Mesenteric fat pad (tissue), 1 donor: ENCODE measurements around the gene SNX19. TPM values are rescaled to one million over a fixed set of nuclear protein-coding genes. Genes with fewer than 3 reads are reported as not detected.

Experiments
- DNase-seq: peaks from one replicate; pipeline ENCODE4 v3.0.0-alpha.2; 2020; ENCODE audit warnings: low spot score
- total RNA-seq: library from RNA; stranded (reverse); fragmentation: NEBNext Ultra II Directional; extraction: Animal tissue kit (Norgen Biotek cat#: 25700); gene quantifications from one replicate; pipeline ENCODE4 v1.2.1, GENCODE V29; 2021
- donor health status: DM: yes; HTN: yes; CAD: no.

SNX19 gene
- total RNA-seq, 1 donor from 2014 or later = 64.2 TPM

GRCh38 chr11:130848361-130849214 lies 67.7 kb downstream of the SNX19 start:
- DNase-seq = no peak

- DNase-seq = no peak
Observed at GRCh38 chr11:130847517-130847916, 68.8 kb downstream of the SNX19 start.

DNA sequence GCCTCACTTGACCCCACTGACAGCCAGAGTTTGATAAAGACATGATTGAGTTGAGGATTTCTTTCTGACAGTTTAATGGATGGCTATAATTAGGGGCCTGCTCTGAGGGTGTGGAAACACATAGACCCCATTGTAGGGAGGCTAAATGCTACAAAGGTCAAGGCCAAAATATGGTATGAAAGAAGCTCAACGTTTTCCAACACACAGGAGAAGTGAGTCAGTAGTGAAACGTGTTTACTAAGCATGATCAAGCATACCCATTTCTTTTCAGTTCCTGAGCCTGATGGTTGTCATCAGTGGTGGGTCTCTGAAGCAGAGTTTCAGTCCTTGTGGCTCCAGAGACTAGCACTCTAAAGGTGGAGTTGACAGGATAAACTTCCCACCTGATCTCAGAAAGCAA lies 69.7 kb downstream of the SNX19 start:
- DNase-seq = no peak

DNA sequence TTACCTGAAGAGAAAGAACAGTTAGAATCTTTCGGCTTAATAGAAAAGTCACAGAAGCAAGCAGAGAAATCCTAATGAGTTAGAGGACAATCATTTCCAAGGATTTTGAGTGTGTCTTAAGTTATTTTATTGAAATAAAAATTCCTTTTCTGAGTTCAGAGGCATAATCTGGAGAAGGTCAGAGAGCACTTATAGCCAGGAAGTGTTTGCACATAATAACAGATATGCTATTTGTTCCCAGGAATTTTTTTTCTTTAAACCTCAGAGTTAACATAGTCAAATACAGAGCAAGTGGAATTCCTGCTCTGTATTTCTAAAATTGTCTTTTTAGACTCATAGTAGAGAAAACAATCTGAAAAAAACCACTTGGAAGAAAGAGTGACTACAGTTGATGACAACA lies 74.3 kb downstream of the SNX19 start:
- DNase-seq = no peak

- no peak for DNase-seq
Observed at GRCh38 chr11:130840679-130841078, 75.6 kb downstream of the SNX19 start.

DNA sequence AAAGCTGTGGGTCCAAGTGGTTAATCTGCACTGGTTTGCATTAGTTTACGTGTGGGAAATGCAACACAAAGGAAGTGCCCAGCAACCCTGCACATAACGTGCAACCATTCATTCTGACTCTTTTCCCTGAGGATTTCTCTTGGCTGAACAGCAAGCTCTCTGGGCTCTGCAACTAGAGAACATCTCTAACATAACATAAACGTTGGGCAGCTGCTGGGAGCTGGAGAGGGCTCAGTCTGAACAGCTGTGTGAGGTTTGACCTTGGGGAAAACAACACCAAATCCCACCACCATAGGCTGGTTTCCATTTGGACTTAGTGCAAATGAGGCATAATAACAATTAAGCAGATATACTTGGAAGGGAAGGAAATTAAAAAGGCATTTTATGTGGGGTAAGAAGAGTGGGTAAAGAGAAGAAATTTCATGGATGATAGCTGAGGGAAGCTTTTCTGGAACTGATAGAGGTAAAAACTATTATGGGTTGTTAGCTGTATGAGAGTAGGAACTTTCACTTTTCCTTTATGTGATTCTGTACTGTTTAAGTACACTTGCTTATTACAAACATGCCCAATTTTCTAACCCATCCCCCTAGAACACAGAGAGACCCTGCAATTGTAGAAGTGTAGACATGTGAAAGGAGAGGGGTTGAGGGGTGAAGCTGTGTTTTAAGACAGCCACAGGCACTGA lies 76.2 kb downstream of the SNX19 start:
- DNase-seq = no peak

- DNase-seq = no peak
Observed at GRCh38 chr11:130837194-130837593, 79.1 kb downstream of the SNX19 start.

DNA sequence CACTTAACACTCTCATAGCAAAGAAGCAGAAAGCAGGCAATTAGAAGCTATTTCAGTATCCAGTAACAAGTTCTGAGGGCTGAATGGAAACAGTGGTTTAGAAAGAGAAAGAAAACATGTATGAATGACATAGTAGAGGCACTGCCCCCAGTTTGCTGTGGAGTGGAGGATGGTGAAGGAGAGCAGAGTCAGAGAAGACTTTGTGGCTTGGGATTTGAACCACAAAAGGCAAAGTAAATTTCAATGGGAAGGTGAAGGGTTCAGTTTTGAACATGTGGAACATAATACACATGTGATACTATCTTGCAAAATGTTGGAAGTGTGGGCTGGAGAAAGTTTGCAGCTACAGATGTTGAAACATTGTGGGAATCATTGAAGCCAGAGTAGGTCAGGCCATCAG lies 81.4 kb downstream of the SNX19 start:
- no peak for DNase-seq

GRCh38 chr11:130832566-130833425 lies 83.5 kb downstream of the SNX19 start:
- no peak for DNase-seq

DNA sequence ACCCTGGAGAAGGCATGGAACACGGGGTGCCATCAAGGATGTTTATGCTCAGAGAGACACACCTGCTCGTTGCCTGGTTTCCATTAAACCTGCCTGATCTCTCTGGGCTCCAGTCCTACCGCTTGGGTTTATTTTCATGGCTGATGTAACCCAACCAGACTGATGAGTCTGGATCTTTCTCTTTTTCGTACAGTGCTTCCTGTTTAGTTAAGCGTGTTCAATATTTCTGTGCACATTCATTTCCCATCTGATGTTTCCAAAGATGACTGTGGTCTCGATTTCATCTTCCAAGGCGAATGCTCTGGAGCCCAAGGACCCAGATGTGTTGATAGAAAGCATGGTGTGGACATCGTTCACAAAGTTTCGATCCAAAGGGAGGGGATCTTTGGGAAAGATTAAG lies 84.3 kb downstream of the SNX19 start:
- DNase-seq = no peak

GRCh38 chr11:130831506-130831905 lies 84.8 kb downstream of the SNX19 start:
- DNase-seq = no peak

DNA sequence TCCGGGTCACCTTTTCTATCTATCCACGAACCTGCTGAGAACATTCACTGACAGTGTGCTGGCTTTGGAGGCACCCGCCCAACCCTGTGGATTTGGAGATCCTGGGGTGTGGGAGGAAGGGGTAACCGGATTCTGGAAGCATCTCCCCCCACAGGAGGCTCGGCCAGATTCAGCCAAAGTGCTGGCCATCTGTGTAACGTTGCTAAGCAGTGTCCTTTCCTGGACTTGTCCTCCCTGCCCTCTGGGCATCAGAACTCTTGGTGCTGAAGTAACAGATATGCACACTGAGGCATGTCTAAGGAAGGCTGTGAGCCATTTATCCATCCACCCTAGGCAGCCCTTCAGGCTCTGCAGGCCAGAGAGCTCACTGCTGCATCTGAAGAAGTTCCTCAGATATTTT lies 85.7 kb downstream of the SNX19 start:
- no peak for DNase-seq

- no peak for DNase-seq
Observed at GRCh38 chr11:130829920-130830511, 86.3 kb downstream of the SNX19 start.

DNA sequence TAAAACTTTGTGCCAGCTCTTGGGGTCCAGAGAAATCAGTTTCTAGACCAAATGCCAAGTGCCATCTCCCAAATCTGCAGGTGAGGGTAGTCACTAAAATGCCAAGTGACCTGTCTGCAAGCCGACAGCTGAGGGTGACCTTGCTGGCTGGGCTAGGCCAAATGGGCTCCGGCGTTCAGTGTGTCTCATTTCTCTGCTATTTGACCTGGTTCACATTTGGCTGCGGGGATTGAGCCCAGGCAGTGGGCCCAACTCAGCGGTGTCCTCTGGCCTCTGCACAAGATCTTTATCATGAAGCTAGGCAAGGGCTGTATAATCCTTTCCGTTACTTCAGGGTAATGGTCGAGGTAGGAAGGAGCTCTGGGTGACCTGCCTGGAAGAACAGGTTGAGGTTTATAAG lies 87.5 kb downstream of the SNX19 start:
- DNase-seq = no peak

DNA sequence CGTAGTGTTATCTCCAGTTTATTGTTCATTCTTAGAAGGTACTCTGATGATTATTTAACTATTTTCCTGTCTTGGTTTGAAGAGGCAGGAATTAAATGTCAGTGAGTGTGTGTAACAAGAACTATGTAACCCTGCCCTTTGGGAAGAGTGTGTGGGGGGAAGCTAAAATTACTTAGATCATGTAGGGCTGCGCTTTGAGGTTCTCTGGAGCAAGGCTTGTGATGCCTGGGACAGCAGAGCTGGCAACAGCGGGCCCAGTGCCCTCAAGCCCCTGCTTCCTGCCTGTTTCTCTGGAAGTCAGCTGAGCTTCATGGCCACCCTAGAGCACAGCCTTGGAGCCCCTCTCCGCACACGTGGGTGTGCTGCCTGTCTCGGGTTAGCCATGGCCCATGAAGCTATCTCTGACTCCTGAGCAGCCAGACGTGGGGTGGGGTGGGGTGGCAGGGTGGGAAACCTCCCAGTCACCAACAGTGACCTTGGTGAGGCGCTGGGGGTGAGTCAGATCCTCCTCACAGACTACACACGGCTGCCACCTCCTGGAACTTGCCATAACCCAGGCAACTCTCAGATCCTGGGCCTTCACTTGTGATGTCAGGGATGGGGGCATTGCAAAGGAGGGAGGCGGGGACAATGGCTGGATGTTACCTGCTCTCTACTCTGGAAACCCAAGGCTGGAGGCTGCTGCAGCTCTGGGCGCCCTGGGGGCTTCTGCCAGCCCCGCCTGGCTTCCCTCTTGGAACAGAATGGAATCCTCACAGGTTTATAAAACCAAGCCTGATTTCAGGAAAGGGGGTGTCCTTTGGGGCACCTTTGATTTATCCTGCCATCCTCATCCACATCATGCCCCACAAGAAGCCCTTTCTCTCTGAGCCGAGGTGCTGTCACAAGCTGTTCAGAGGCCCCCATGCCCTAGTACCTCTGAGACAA lies 88.6 kb downstream of the SNX19 start:
- no peak for DNase-seq

GRCh38 chr11:130826572-130826971 lies 89.7 kb downstream of the SNX19 start:
- DNase-seq = no peak

DNA sequence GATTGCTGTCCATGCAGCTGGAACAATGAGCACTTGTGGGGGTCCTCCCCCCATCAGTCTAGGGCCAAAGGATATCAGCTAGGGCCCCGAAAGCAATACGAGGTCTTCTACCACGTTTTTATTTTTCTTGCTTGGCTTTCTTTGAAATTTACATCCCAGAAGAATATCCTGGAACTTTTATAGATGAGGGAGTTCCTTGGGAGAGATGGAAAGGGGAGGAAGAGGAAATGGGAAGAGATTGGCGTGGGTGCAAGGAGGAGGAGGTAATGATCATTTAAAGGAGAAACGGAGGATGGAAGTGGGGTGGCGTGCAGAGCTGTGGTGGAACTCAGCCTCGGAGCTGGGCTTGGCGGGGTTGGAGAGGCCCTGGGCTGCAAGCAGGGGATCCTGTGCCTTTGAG lies 90.3 kb downstream of the SNX19 start:
- DNase-seq = no peak

DNA sequence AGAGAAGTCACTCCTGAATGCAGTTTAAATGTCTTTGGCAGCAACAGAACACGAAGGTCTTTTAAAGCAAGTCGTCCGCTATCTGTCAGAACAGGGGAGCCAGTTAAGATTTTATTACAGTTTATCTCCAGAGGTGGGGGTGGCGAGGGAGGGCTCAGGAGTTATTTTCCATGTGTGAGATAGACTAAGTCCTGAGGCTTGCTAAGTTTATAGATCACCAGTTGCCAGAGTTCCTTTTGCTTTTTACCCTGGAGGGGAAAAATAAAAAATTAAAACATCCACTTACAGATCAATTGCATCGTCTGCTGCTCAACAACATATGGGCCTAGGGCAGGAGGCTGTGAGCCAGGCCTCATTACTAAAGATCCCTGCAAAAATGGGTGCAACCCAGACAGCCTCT lies 90.7 kb downstream of the SNX19 start:
- DNase-seq = no peak
